H9 (cell line): ENCODE data around the gene TBR1. TPM values are rescaled to one million over a fixed set of nuclear protein-coding genes. Genes with fewer than 3 reads are reported as not detected.

Source experiments
- DNase-seq: peaks from one replicate; pipeline ENCODE4 v3.0.0-alpha.2; 2017
- H2AFZ ChIP-seq: one replicate; pipeline ENCODE4 v1.6.1; 2013; ENCODE audit warnings: mild to moderate bottlenecking, low read length, control low read depth, moderate library complexity
- H2AK5ac ChIP-seq: 2 replicates; pipeline ENCODE4 v1.6.1; 2013; ENCODE audit warnings: low read length, control low read depth, mixed read lengths; ENCODE audit not compliant: insufficient read length
- H2BK120ac ChIP-seq: one replicate; pipeline ENCODE4 v1.6.1; 2013; ENCODE audit warnings: low read depth, mild to moderate bottlenecking, low read length, control low read depth, inconsistent platforms; ENCODE audit not compliant: poor library complexity, severe bottlenecking
- H2BK12ac ChIP-seq: 2 replicates; pipeline ENCODE4 v1.6.1; 2013; ENCODE audit warnings: low read length, control low read depth, mixed read lengths, low read depth; ENCODE audit not compliant: insufficient read length
- H2BK15ac ChIP-seq: 2 replicates; pipeline ENCODE4 v1.6.1; 2013; ENCODE audit warnings: low read depth, low read length, control low read depth
- H2BK20ac ChIP-seq: one replicate; pipeline ENCODE4 v1.6.1; 2013; ENCODE audit warnings: low read depth, mild to moderate bottlenecking, low read length, control low read depth, inconsistent platforms; ENCODE audit not compliant: poor library complexity, severe bottlenecking
- H2BK5ac ChIP-seq: 2 replicates; pipeline ENCODE4 v1.6.1; 2013; ENCODE audit warnings: low read length, control low read depth, mixed read lengths; ENCODE audit not compliant: insufficient read length
- H3K14ac ChIP-seq: 2 replicates; pipeline ENCODE4 v1.6.1; 2013; ENCODE audit warnings: low read length, control low read depth; ENCODE audit not compliant: insufficient read depth
- H3K18ac ChIP-seq: 2 replicates; pipeline ENCODE4 v1.6.1; 2013; ENCODE audit warnings: low read depth, mild to moderate bottlenecking, mixed read lengths, low read length, control low read depth; ENCODE audit not compliant: insufficient read length
- H3K23ac ChIP-seq: 2 replicates; pipeline ENCODE4 v1.6.1; 2013; ENCODE audit warnings: low read length, control low read depth, mixed read lengths, low read depth; ENCODE audit not compliant: insufficient read length
- H3K23me2 ChIP-seq: 2 replicates; pipeline ENCODE4 v1.6.1; 2013; ENCODE audit warnings: low read depth, mild to moderate bottlenecking, mixed read lengths, low read length, control low read depth; ENCODE audit not compliant: insufficient read length, poor library complexity, severe bottlenecking
- H3K27ac ChIP-seq: 2 replicates; pipeline ENCODE4 v1.5.1; 2013; ENCODE audit warnings: low read length, control low read depth, mixed read lengths, low read depth; ENCODE audit not compliant: insufficient read length
- H3K27me3 ChIP-seq: 2 replicates; pipeline ENCODE4 v1.6.1; 2013; ENCODE audit warnings: low read length, control low read depth, inconsistent platforms; ENCODE audit not compliant: insufficient read depth
- H3K4ac ChIP-seq: 2 replicates; pipeline ENCODE4 v1.6.1; 2013; ENCODE audit warnings: low read depth, mild to moderate bottlenecking, control low read depth, inconsistent platforms, low read length, moderate library complexity
- H3K4me1 ChIP-seq: 2 replicates; pipeline ENCODE4 v1.6.1; 2013; ENCODE audit warnings: low read length, control low read depth, inconsistent platforms; ENCODE audit not compliant: insufficient read depth
- H3K4me2 ChIP-seq: 2 replicates; pipeline ENCODE4 v1.6.1; 2013; ENCODE audit warnings: low read length, control low read depth, mixed read lengths; ENCODE audit not compliant: insufficient read length, insufficient read depth
- H3K56ac ChIP-seq: 2 replicates; pipeline ENCODE4 v1.6.1; 2013; ENCODE audit warnings: low read depth, mild to moderate bottlenecking, mixed read lengths, low read length, control low read depth; ENCODE audit not compliant: insufficient read length
- H3K79me1 ChIP-seq: 2 replicates; pipeline ENCODE4 v1.6.1; 2013; ENCODE audit warnings: low read depth, mild to moderate bottlenecking, moderate library complexity, low read length, control low read depth, inconsistent platforms; ENCODE audit not compliant: insufficient read depth, poor library complexity, severe bottlenecking
- H3K79me2 ChIP-seq: 2 replicates; pipeline ENCODE4 v1.6.1; 2013; ENCODE audit warnings: low read length, control low read depth, inconsistent platforms; ENCODE audit not compliant: insufficient read depth
- H3K9ac ChIP-seq: 2 replicates; pipeline ENCODE4 v1.6.1; 2013; ENCODE audit warnings: low read length, control low read depth, mixed read lengths; ENCODE audit not compliant: insufficient read length; ENCODE audit errors: extremely low read depth
- H3K9me3 ChIP-seq: one replicate; pipeline ENCODE4 v1.6.1; 2013; ENCODE audit warnings: low read depth, low read length, inconsistent platforms; ENCODE audit not compliant: control insufficient read depth
- H3T11ph ChIP-seq: one replicate; pipeline ENCODE4 v1.6.1; 2013; ENCODE audit warnings: mild to moderate bottlenecking, low read length, control low read depth, inconsistent platforms
- H4K20me1 ChIP-seq: one replicate; pipeline ENCODE4 v1.6.1; 2013; ENCODE audit not compliant: control insufficient read depth, insufficient read length, insufficient read depth
- H4K5ac ChIP-seq: 2 replicates; pipeline ENCODE4 v1.6.1; 2013; ENCODE audit warnings: low read depth, mild to moderate bottlenecking, mixed read lengths, low read length, control low read depth; ENCODE audit not compliant: insufficient read length
- H4K8ac ChIP-seq: replicated peaks from 2 replicates; pipeline ENCODE4 v1.6.1; 2013; ENCODE audit warnings: low read length, control low read depth, mixed read lengths, low read depth; ENCODE audit not compliant: insufficient read length
- H4K91ac ChIP-seq: 2 replicates; pipeline ENCODE4 v1.6.1; 2013; ENCODE audit warnings: low read depth, mild to moderate bottlenecking, moderate library complexity, mixed read lengths, low read length, control low read depth; ENCODE audit not compliant: insufficient read length
- H3K27ac Mint-ChIP-seq, 3 experiments: 2 replicates in 2 of 3; 3 replicates in 1 of 3; pipeline ENCODE4 v1.8.0; 2020 to 2021; ENCODE audit warnings: mixed read lengths in 3 of 3, mild to moderate bottlenecking in 1 of 3, moderate library complexity in 1 of 3
- H3K27me3 Mint-ChIP-seq: 2 replicates; pipeline ENCODE4 v1.8.0; 2021; ENCODE audit warnings: low read depth, mild to moderate bottlenecking, moderate library complexity, mixed read lengths
- H3K36me3 Mint-ChIP-seq, 3 experiments: 2 replicates in 2 of 3; 3 replicates in 1 of 3; pipeline ENCODE4 v1.8.0; 2020 to 2021; ENCODE audit warnings: low read depth in 3 of 3, mixed read lengths in 3 of 3; ENCODE audit not compliant: insufficient read depth in 1 of 3
- H3K4me1 Mint-ChIP-seq, 2 experiments: 2 replicates each; pipeline ENCODE4 v1.8.0; 2020; ENCODE audit warnings: mixed read lengths in 2 of 2
- H3K4me3 Mint-ChIP-seq, 2 experiments: 2 replicates in 1 of 2; 3 replicates in 1 of 2; pipeline ENCODE4 v1.8.0; 2020 to 2021; ENCODE audit warnings: mild to moderate bottlenecking in 2 of 2, mixed read lengths in 2 of 2, moderate library complexity in 1 of 2
- H3K9me3 Mint-ChIP-seq, 2 experiments: 2 replicates in 1 of 2; 3 replicates in 1 of 2; pipeline ENCODE4 v1.8.0; 2020; ENCODE audit warnings: mild to moderate bottlenecking in 2 of 2, mixed read lengths in 2 of 2, moderate library complexity in 1 of 2
- CTCF ChIP-seq: fragments of 200-600 bp; sonication (generic); conservative IDR thresholded peaks from 3 replicates; pipeline ENCODE4 v1.8.0; 2021; ENCODE audit warnings: antibody characterized with exemption, mild to moderate bottlenecking
- WGBS: extraction: QIAGEN DNeasy Blood & Tissue Kit; methylation state at CpG from one replicate; pipeline ENCODE4 v1.1.7; 2013; ENCODE audit warnings: missing lambda C conversion rate, low lambda C conversion rate, mixed read lengths; ENCODE audit not compliant: insufficient read length; ENCODE audit errors: extremely low coverage; 5-methylcytosine and 5-hydroxymethylcytosine counted together
- total RNA-seq: library from RNA; stranded (reverse); gene quantifications from 2 replicates; pipeline ENCODE4 v1.2.1, GENCODE V29; 2021

TBR1 gene
- total RNA-seq, 1 experiment from 2014 or later = 0.24 TPM

- H3K79me2 ChIP-seq = no peaks in the 10 kb centered on the region
- no peaks in the 10 kb centered on the region for H3K27me3 ChIP-seq
- no peaks in the 10 kb centered on the region for H4K20me1 ChIP-seq
- Mint-ChIP-seq H3K4me3 (peak overlapping the region in 1 of 2 experiments; percentile 69; a peak in 3 of 5 replicates), H3K4me1 (peaks cover 48 to 54% of the 10 kb centered on the region in 2 experiments), H3K27me3 (no peaks in the 10 kb centered on the region), H3K36me3 (peaks cover 0 to 15% (median 8%) of the 10 kb centered on the region in 3 experiments; a peak in 5 of 7 replicates), H3K9me3 (no peaks in the 10 kb centered on the region), H3K27ac (peak overlapping the region in 1 of 3 experiments; percentile 59; a peak in 1 of 7 replicates)
- no peak overlapping the region for H2AK5ac ChIP-seq
- H2BK120ac ChIP-seq = no peak overlapping the region
- H3K56ac ChIP-seq = no peak overlapping the region
- no CpG with 5 or more reads among the region's 2 CpGs for WGBS
- no peak for DNase-seq
- peak overlapping the region; percentile 30 for H3K4me2 ChIP-seq
- TF ChIP-seq CTCF = no peak
- no peak overlapping the region for H2BK20ac ChIP-seq
- H2BK5ac ChIP-seq = no peak overlapping the region
- no peak overlapping the region for H3K9ac ChIP-seq
- H3K23ac ChIP-seq = no peak overlapping the region
- H3K23me2 ChIP-seq = no peaks in the 10 kb centered on the region
- H4K8ac ChIP-seq = no peak overlapping the region
- H3K4ac ChIP-seq = no peak overlapping the region
- H2BK15ac ChIP-seq = no peak overlapping the region
- no peak overlapping the region for H2BK12ac ChIP-seq
- peaks cover 9% of the 10 kb centered on the region; the same call in 1 of the 2 replicates for H3K4me1 ChIP-seq
- no peak overlapping the region for H4K5ac ChIP-seq
- H3K27ac ChIP-seq = no peak overlapping the region
- H3K18ac ChIP-seq = no peak overlapping the region
- no peaks in the 10 kb centered on the region for H3K9me3 ChIP-seq
- H3K79me1 ChIP-seq = no peaks in the 10 kb centered on the region
- H3T11ph ChIP-seq = no peak overlapping the region
- H4K91ac ChIP-seq = no peak overlapping the region
- no peak overlapping the region for H3K14ac ChIP-seq
- H2AFZ ChIP-seq = no peak overlapping the region
Measured at GRCh38 chr2:161369311-161369710, 46.8 kb upstream of the TBR1 start.
